H1 (cell line): Measurements from ENCODE around the gene TBC1D19.

Source experiments
- BACH1 ChIP-seq: IDR thresholded peaks from 2 replicates; pipeline ENCODE4 v1.6.1; 2012; ENCODE audit warnings: low read length, improper control_type of control experiment
- CTCF ChIP-seq, 3 experiments: IDR thresholded peaks; 1 replicate in 2 of 3; 2 replicates in 1 of 3; pipeline versions ENCODE4 v1.5.1 to v1.6.1; 2011; ENCODE audit warnings: low read length in 3 of 3, mild to moderate bottlenecking in 3 of 3, inconsistent platforms in 2 of 3, low read depth in 1 of 3, moderate library complexity in 1 of 3; ENCODE audit not compliant: insufficient read depth in 1 of 3; ENCODE audit errors: control extremely low read depth in 1 of 3
- POLR2A ChIP-seq, 2 experiments: IDR thresholded peaks; 1 replicate in 1 of 2; 2 replicates in 1 of 2; pipeline ENCODE4 v1.6.1; 2011; ENCODE audit warnings: low read depth in 2 of 2, low read length in 2 of 2, mild to moderate bottlenecking in 2 of 2; ENCODE audit errors: control extremely low read depth in 1 of 2
- RXRA ChIP-seq: IDR thresholded peaks from 2 replicates; pipeline ENCODE4 v1.6.1; 2011; ENCODE audit warnings: low read depth, mild to moderate bottlenecking, low read length, moderate library complexity; ENCODE audit not compliant: insufficient read depth
- USF2 ChIP-seq: IDR thresholded peaks from 2 replicates; pipeline ENCODE4 v1.6.1; 2011; ENCODE audit warnings: low read length, improper control_type of control experiment

- no peak for TF ChIP-seq POLR2A (IDR thresholded peaks at IDR 0.05; ENCODE audit: control extremely low read depth in 1 of 2, low read depth in 2 of 2, low read length in 2 of 2)
- TF ChIP-seq RXRA: no peak
- TF ChIP-seq CTCF (IDR thresholded peaks at IDR 0.05; ENCODE audit: control extremely low read depth in 1 of 3, insufficient read depth in 1 of 3, low read depth in 1 of 3, low read length in 3 of 3): no peak
- no peak for TF ChIP-seq BACH1
- TF ChIP-seq USF2: no peak
Measured at GRCh38 chr4:26701786-26702227, 117.9 kb downstream of the TBC1D19 start.
